Stomach (tissue), 9 donors: ENCODE results near the gene TPPP3. TPM values are rescaled to one million over a fixed set of nuclear protein-coding genes. Genes with fewer than 3 reads are reported as not detected.

Source experiments
- DNase-seq, 2 donors: peaks; one replicate each; pipeline versions ENCODE4 v3.0.0 to v3.0.0-alpha.2; 2013 to 2019
- H3K27ac ChIP-seq, 5 donors: fragments of 200-600 bp in 4 of 5; sonication (generic) in 4 of 5; one replicate each; pipeline ENCODE4 v1.5.1; 2013 to 2019; ENCODE audit warnings: mild to moderate bottlenecking in 1 of 5, moderate library complexity in 1 of 5
- H3K27me3 ChIP-seq, 3 donors: fragments of 200-600 bp; sonication (generic); one replicate each; pipeline ENCODE4 v1.5.1; 2017 to 2019; ENCODE audit warnings: mixed run types in 1 of 3
- H3K36me3 ChIP-seq, 4 donors: fragments of 200-600 bp; sonication (generic); 1 replicate in 3 of 4; 2 replicates in 1 of 4; pipeline ENCODE4 v1.5.1; 2016 to 2019
- H3K4me1 ChIP-seq, 4 donors: fragments of 200-600 bp; sonication (generic); one replicate each; pipeline ENCODE4 v1.5.1; 2016 to 2019
- H3K4me3 ChIP-seq, 4 donors: fragments of 200-600 bp; sonication (generic) in 3 of 4; one replicate each; pipeline ENCODE4 v1.5.1; 2016 to 2019; ENCODE audit warnings: mild to moderate bottlenecking in 1 of 4
- H3K9me3 ChIP-seq, 4 donors: fragments of 200-600 bp; sonication (generic); one replicate each; pipeline ENCODE4 v1.5.1; 2016 to 2019
- CTCF ChIP-seq, 7 experiments: fragments of 450-650 bp in 4 of 7; fragments of 200-600 bp in 3 of 7; sonication (generic) in 3 of 7; IDR thresholded peaks; one replicate each; pipeline ENCODE4 v1.5.1; 2016 to 2019; ENCODE audit warnings: antibody characterized with exemption in 7 of 7, control low read depth in 2 of 7, mild to moderate bottlenecking in 1 of 7
- EP300 ChIP-seq: sonication (generic); formaldehyde crosslinking; IDR thresholded peaks from one replicate; pipeline ENCODE4 v1.6.1; 2017; ENCODE audit warnings: antibody characterized with exemption
- POLR2A ChIP-seq, 4 donors: fragments of 450-650 bp; IDR thresholded peaks; one replicate each; pipeline ENCODE4 v1.6.1; 2016; ENCODE audit warnings: antibody characterized with exemption in 4 of 4, control low read depth in 2 of 4, mild to moderate bottlenecking in 1 of 4, moderate library complexity in 1 of 4
- POLR2AphosphoS5 ChIP-seq, 3 donors: sonication (generic); formaldehyde crosslinking; IDR thresholded peaks; one replicate each; pipeline ENCODE4 v1.6.1; 2016; ENCODE audit warnings: antibody characterized with exemption in 3 of 3
- WGBS, 5 donors: extraction: QIAGEN DNeasy Blood & Tissue Kit in 3 of 5; methylation state at CpG; one replicate each; pipeline versions ENCODE4 v1.1.5 to v1.1.7; 2013 to 2018; 5-methylcytosine and 5-hydroxymethylcytosine counted together
- intact Hi-C: fragments of 100-400 bp; cut with DNase I; formaldehyde crosslinking; loops from one replicate; pipeline ENCODE4 v1.15.1; 2023; ENCODE audit warnings: low total_unique reads
- polyA plus RNA-seq, 3 donors: library from polyadenylated mRNA; stranded (reverse); fragments of 200-250 nt; gene quantifications; one replicate each; pipeline ENCODE4 v1.2.3, GENCODE V29; 2013
- total RNA-seq, 5 donors: library from RNA; depleted of rRNA; stranded (reverse); fragments of >200 nt; gene quantifications; one replicate each; pipeline versions ENCODE4 v1.1.0 to v1.2.3, GENCODE V29; 2014 to 2016
- donor health status: healthy with polysubstance abuse.
- donor health status: Bipolar disorder and iron deficiency.
- donor health status: healthy.

Gene TPPP3
- total and polyA plus RNA-seq, 8 donors: 5.8 to 127 (median 13.8) TPM

GRCh38 chr16:67431775-67432505 is 38.6 kb upstream of the TPPP3 start:
- peak overlapping the region; percentile 65 to 84 (median 81) for H3K27ac ChIP-seq
- intact Hi-C loops: no loop called here
- TF ChIP-seq POLR2A (IDR thresholded peaks at IDR 0.05) (no peak), CTCF (IDR thresholded peaks at IDR 0.05) (no peak), EP300 (no peak), POLR2AphosphoS5 (IDR thresholded peaks at IDR 0.05) (no peak)
- H3K4me1 ChIP-seq: peaks cover 22 to 49% (median 43%) of the 10 kb centered on the region in 4 donors
- peaks cover 9 to 17% (median 15%) of the 10 kb centered on the region in 4 donors for H3K36me3 ChIP-seq
- H3K27me3 ChIP-seq: peaks cover 0 to 39% (median 0%) of the 10 kb centered on the region in 3 donors
- WGBS, 5 donors: 35 to 41% (median 38%) methylated on average over 10 to 13 of the region's 13 CpGs
- peak overlapping the region; percentile 50 to 63 (median 53) for H3K4me3 ChIP-seq
- peak in 1 of 2 donors; percentile 30 for DNase-seq
- H3K9me3 ChIP-seq: no peaks in the 10 kb centered on the region

GRCh38 chr16:67430977-67431774 is 37.9 kb upstream of the TPPP3 start, which contains the start of gene HSD11B2:
HSD11B2 (plus strand) TSS chr16:67431121; CDS start chr16:67431249, 128 bp downstream.
- Histone ChIP-seq H3K36me3 (peaks cover 2 to 10% (median 8%) of the 10 kb centered on the region in 4 donors), H3K4me1 (peaks cover 22 to 49% (median 43%) of the 10 kb centered on the region in 4 donors), H3K27me3 (peaks cover 0 to 45% (median 0%) of the 10 kb centered on the region in 3 donors), H3K27ac (peak within 1 kb of the TSS; percentile 70 to 86 (median 82)), H3K9me3 (no peaks in the 10 kb centered on the region), H3K4me3 (peak within 1 kb of the TSS; percentile 50 to 63 (median 53))
- intact Hi-C loops: no loop called here
- peak; percentile 71 to 87 for DNase-seq
- TF ChIP-seq POLR2AphosphoS5 (IDR thresholded peaks at IDR 0.05) (no peak), CTCF (IDR thresholded peaks at IDR 0.05) (no peak), EP300 (no peak), POLR2A (IDR thresholded peaks at IDR 0.05) (no peak)
- 1 to 3% (median 1%) methylated on average over 17 to 86 of the region's 87 CpGs for WGBS, 5 donors

GRCh38 chr16:67430504-67430976 is 37.2 kb upstream of the TPPP3 start:
- H3K4me1 ChIP-seq: peaks cover 22 to 55% (median 43%) of the 10 kb centered on the region in 4 donors
- H3K9me3 ChIP-seq: no peaks in the 10 kb centered on the region
- 0 to 3% (median 1%) methylated on average over 23 to 52 of the region's 53 CpGs for WGBS, 5 donors
- no peak for TF ChIP-seq POLR2A (IDR thresholded peaks at IDR 0.05)
- no peak for TF ChIP-seq EP300
- no peak for TF ChIP-seq CTCF (IDR thresholded peaks at IDR 0.05)
- TF ChIP-seq POLR2AphosphoS5 (IDR thresholded peaks at IDR 0.05): peak in 2 of 3 donors; percentile 17 to 18
- peaks cover 0 to 51% (median 0%) of the 10 kb centered on the region in 3 donors for H3K27me3 ChIP-seq
- peak overlapping the region; percentile 50 to 63 (median 53) for H3K4me3 ChIP-seq
- H3K36me3 ChIP-seq: peaks cover 0 to 3% (median 2%) of the 10 kb centered on the region in 4 donors
- peak overlapping the region; percentile 70 to 86 (median 82) for H3K27ac ChIP-seq
- intact Hi-C loops: no loop called here
- DNase-seq: peak; percentile 65 to 81
